Stomach (tissue), 4 donors: ENCODE results near the gene BICRA.
A peak's percentile ranks its signal among the peaks of the same experiment; 100 is the strongest.

Experiments
- EP300 ChIP-seq: sonication (generic); formaldehyde crosslinking; IDR thresholded peaks from one replicate; pipeline ENCODE4 v1.6.1; 2017; ENCODE audit warnings: antibody characterized with exemption
- POLR2AphosphoS5 ChIP-seq, 3 donors: sonication (generic); formaldehyde crosslinking; IDR thresholded peaks; one replicate each; pipeline ENCODE4 v1.6.1; 2016; ENCODE audit warnings: antibody characterized with exemption in 3 of 3

GRCh38 chr19:47663911-47664771 is 55.2 kb downstream of the BICRA start:
- TF ChIP-seq POLR2AphosphoS5 (IDR thresholded peaks at IDR 0.05): peak; percentile 69 to 87 (median 73)
- TF ChIP-seq EP300: peak; percentile 90
